ENCODE results near the gene ARHGAP26.

- TF ChIP-seq CTCF (conservative IDR thresholded peaks at IDR 0.05; ENCODE audit: low read depth, low read length) (no peak), BHLHE40 (IDR thresholded peaks at IDR 0.05; ENCODE audit: low read depth, low read length) (no peak), SMC3 (IDR thresholded peaks at IDR 0.05; ENCODE audit: low read depth, low read length) (no peak)
Observed at GRCh38 chr5:143003328-143003636, 233.1 kb downstream of the ARHGAP26 start.
